Stimulated activated CD4-positive, alpha-beta T cell treated with anti-CD3 and anti-CD28 coated beads, Interleukin-2, amount 100 ng/mL, for 4 hours (primary cell): ENCODE data around the gene ARHGAP31.
"Not testable (repeated sequence)": the region's sequence is repeated elsewhere in the genome, so short reads cannot be mapped to it uniquely, and the experiment has no call there.

ENCODE experiments used
- DNase-seq: peaks from one replicate; pipeline ENCODE4 v3.0.0-alpha.2; 2020; ENCODE audit warnings: low read depth

Gene ARHGAP31

DNA sequence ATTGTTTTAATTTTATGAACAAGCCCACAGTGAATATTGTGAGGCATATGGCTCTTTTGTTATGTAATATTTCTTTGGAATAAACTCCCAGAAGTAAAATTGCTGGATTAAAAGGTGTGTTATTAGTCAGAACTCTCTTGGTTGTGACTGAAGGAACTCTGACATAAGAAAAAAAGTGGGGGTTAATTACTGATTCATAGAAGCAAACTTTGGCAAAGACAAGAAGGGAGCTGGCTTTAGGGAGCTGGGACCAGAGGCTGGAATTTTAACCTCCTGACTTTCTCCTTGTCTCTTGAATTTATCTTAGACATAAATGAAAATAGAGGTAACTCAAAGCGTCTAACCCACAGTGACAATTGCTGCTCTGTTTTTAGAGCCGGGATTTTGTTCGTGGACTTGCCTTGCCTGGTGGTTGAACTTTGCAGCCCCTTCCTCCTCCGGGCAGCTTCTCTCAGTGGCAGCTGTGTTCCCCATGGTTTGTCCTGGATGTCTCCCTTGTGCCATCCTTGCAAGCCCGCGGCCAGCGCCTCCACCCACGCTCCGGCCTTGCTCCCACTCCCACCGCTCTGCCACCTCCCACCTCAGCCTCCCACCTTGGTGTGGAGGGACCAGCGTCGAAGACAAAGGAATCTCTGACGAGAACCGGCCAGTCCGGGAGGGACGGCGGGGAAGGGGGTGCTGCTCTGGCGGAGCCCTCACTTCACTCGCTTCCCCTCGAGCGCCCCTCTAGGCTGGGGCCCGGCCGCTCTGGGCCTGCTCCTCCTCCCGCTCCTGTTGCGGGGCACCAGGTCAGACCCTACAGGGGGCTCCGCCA, 28.0 kb downstream of the ARHGAP31 start:
- DNase-seq: no peak

DNA sequence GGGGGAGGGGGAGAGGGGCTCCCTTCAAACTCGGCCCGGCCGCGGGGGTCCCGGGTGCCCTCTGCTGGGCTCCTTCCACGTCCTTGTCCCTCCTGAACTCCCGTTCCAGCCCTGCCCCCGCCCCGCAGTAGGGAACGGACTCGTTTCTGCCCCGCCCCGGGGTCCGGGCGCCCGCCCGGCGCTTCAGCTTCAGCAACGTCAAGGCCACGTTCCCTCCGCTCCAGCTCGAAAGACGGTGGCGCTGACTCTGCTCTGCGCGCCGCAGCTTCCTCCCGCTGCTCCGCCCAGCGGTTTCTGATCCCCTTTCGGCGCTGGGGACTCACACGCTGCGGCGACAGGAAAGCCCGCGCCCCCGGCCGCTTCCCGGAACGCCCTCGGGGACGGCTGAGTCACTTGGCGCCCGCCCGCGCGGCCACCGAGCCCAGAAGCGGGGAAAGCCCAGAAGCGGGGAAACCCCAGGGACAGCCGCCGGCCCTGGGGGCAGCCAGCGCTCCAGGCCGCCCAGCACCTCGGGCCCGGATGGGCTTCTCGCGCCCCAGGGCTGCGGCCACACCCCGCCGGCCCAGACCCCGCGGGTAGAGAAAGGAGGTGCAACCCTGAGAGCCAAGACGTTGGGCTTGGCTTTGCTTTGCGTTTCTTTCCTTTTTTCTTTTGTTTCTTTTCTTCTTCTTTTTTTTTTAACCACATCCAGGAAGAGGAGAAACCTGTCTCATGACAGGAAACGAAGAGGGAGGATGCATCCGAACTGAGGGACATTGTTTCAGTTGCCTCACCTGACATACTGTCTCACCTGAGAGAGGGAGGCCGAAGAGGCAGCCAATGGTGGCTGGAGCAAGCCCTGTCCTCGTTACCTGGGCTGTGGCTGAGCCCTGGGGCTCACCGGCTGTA, 28.9 kb downstream of the ARHGAP31 start:
- peak; percentile 97 for DNase-seq

DNA sequence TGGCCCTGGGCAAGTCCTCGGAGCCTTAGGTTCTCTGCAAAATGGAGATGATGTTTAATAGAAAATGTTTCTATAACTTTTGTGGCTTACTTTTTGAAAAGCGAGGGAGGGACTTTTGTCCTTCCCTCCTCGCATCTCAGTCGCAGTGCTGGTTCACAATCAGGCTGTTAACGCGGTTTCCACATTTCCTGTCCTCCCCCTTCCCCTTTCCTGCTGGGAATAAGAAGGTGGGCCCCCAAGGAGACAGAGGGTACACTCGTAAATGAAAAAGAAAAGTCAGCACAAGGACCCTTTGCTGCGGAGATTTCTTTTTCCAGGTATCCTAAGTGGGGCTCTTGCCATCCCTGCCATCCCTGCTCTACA, 29.5 kb downstream of the ARHGAP31 start:
- no peak for DNase-seq

DNA sequence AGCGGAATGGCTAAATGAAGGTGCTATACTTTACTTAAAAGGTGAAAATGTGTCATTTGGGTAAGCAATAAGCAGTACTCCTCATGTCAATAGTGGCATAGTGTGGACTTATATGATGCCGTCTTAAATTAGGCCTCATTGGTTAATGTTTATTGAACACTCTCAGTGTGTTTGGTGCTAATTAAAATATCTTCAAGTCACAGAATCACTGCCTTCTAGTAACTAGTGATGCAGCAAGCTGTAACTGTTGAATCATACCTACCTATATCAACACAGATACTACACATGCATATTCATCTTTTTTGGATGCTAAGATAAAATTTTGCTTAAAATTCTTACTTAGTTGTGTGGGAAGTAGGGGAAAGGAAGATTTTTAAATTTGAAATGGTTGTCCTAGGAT, 30.7 kb downstream of the ARHGAP31 start:
- DNase-seq: no peak

DNA sequence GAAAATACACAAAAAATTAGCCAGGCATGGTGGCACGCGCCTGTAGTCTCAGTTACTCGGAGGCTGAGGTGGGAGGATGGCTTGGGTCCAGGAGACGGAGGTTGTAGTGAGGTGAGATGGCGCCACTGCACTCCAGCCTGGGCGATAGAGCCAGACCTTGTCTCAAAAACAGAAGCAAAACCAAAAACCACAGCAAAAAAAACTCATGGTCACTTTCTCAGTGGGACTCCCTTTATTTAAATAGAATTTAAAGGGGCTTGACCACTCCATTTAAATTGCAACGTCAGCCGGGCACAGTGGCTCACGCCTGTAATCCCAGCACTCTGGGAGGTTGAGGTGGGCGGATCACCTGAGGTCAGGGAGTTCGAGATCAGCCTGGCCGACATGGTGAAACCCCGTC, 32.8 kb downstream of the ARHGAP31 start:
- no peak for DNase-seq

DNA sequence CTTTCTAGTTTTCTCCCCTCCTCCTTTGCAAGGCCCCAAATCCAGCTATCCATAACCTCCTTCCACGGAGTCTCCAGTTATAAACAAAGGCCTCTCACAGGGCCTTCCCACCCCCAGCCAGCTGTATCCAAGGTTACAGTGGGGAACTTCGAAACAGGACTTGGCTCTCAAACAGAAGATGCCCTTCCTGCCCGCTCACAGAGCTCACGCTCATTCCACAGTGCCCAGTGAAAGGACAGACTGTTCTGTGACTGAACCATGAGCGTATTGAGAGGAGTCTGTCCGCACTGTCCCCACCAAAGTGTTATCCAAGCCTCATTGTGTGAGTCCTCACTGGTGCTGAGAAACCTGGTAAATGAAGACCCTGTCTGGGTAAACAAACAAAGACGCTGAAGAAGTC, 35.4 kb downstream of the ARHGAP31 start:
- DNase-seq: no peak

DNA sequence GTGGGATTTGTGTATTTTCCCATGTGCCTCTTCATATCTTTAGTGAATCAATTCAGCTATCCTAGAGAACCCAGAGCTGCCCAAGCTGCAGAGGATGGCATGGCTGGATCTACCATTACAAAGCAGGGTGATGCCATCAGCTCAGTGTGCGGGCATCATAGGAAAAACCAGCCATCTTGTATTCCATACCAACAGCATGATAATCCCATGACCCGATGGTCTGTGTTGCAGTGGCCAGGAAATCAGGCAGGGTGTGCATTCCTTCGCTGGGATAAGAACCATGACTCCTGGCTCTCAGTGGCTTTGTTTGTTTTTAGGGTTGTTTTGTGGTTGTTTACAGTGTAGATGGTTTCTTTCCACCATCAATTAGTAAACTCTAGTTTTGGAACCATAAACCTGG, 36.0 kb downstream of the ARHGAP31 start:
- no peak for DNase-seq

DNA sequence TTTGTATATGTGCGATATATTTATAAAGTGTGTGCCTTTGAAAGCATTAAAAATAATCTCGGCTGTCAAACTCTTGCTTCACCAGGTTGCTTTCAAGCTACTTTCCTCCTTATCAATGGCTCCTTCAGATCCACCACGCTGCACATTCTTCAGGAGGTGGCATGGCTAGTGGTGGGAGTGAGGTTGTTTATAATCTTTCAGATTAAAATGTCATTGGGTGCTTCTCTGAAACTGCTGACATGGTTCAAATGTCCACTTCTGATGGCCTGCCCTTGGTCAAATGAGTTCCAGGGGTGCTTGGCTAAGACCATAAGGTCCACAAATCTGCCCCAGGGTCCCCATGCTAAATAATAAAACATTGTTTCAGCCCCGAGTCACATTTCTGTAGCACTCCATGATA, 36.7 kb downstream of the ARHGAP31 start:
- no peak for DNase-seq

DNA sequence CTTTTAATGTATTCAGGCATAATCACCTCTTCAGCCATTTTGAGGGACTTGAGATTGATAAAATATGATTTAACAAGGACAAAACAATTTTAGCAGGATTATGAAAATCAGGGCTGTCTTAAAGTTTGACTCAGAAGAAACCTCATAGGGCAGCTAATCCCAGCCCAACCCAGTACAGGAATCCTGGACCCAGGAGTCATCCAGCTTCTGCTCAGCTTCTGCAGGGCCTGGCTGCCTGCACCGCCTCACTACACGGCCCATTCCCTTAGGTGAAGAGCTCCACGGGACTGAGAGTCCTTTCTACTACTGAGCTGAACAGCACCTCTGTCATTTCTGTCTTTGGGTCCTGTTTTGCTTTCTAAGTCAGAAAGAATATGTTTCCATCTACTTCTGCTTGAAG, 37.5 kb downstream of the ARHGAP31 start:
- no peak for DNase-seq

DNA sequence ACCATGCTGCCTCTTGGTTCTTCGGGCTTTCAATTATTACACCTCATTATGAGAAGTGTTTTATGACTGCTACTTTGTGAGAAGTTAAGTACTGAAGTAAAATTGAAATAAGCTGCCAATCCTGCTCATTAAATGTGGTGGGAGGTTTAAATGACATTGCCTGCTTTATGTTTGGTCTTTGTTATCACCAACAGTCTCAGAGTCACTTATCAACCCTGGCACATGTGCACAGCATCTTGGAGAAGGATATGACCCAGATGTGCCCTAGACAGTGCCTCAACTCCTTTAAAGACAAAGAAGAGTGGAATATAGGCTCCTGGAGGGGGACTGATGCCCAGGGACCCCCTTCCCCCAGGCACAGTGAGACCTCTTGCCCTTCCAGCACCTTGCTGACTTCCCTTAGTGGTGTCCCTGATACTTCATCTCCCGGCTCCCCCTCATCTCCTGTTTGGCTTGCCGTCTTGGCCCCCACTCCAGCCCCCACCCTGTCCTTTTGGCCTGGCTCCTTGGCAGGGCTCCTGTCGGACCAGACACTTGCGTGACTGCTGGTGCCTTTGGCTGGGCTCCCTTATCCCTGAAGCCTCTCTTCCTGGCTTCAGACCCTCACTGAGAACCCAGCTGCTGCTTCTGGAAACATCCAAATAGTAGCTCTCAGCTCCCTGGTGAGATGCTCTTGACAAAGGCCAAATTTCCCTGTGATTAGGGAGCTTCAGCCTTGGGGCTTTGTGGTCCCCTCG, 39.8 kb downstream of the ARHGAP31 start:
- DNase-seq: no peak

DNA sequence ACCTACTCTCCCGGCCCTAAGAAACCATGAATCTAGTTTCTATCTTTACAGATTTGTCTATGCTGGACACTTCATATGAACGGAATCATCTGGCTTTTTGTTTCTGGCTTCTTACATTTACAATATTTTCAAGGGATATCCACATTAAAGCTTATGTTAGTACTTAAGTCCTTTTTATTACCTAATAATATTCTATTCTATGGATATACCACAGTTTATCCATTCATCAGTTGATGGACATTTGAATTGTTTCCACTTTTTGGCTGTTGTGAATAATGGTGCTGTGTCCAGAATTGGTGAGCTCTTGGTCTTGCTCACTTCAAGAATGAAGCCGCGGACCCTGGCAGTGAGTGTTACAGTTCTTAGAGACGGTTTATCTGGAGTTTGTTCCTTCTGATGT, 42.6 kb downstream of the ARHGAP31 start:
- no peak for DNase-seq

DNA sequence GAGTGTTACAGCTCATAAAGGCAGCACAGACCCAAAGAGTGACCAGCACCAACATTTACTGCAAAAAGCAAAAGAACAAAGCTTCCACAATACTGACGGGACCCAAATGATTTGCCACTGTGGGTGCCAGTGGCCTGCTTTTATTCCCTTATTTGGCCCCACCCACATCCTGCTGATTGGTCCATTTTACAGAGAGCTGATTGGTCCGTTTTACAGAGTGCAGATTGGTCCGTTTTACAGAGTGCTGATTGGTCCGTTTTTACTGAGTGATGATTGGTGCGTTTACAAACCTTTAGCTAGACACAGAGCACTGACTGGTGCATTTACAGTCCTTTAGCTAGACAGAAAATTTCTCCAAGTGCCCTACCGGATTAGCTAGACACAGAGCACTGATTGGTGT, 43.2 kb downstream of the ARHGAP31 start:
- DNase-seq: not testable (repeated sequence)

DNA sequence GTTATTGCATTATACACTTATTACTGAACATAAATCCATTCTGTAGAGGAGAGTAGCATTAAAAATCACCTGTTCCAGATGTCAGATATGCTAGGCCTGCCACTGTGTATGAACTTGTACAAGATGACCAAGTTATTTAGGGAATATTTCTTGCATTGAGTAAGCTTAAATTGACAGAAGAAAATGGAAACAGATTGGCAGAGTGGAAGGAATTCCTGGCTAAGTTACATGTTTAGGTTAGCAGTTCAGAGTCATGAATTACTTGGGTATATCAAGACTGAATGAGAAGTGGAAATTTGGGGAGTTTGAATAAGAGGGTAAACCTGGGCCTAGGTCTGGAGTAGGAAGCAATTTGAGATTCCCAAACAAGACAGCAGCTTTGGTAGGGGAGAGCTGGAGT, 44.6 kb downstream of the ARHGAP31 start:
- DNase-seq: no peak

DNA sequence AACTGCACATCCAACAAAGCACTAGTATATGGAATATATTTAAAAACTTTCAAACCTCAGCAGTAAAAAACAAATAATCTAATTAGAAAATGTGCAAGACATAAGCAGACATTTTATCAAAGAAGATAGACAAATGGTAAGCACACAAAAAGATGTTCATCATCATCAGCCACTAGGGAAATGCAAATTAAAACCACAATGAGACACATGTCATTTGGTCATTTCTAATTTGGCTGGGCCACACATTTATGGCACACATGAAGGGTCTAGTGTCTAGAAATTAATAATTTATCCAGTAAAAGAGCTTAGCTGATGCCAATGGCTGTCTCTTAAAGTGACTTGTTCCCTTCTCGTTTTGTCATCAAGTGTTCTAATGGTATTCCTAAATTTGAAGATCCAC, 45.8 kb downstream of the ARHGAP31 start:
- no peak for DNase-seq

DNA sequence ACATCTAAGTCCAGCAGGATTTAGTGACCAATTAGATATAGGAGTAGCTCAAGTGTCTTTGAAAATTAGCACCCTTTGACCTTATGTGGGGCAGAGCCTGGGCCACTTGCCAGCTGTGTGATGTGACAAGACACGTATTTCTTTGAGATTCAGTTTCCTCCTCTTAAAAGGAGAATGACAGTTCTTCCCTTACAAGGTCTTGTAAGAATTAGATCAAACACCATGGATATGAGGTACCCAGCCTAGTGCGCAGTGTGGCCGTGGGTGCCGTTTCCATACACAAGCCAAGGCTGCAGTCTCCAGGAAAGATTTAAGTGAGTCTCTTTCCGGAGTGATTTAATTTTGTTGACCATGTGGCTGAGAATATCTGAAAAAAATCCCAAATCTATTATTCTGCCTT, 46.3 kb downstream of the ARHGAP31 start:
- no peak for DNase-seq

DNA sequence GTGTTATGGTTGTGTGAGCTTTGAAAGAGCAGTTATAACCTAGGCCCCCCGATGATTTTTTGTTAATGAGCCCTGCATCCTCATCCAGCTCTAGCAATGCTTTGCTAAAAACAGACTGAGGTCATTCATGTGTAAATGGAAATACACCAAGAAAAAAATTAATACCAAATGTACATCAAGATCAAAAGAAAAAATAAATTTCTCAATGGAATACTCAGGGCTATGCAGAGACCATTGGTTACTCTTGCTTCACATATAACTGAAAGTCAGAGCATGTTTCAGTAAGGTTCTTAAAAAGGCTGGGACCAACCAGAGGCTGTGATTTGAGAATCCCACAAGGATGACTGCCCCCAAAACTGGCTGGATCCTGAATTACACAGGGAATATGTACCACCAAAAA, 48.0 kb downstream of the ARHGAP31 start:
- no peak for DNase-seq

DNA sequence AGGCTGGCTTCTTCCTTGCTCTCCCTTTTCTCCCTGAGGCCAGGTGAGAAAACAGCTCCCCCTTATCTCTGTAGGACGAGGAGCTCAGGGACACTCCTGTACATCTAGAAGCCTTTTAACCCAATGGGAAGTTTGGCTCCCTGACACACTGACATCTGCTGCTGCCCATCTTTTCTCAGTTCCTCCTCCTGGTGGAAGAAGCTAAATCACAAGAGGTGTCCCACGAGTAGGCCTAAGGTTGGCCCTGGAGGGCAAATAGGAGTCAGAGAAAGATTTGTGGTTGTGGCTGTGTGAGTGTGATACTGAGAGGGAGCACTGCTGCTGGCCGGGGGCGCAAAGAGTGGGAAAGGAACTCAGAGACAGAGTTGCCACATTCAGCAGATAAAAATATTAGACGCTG, 49.5 kb downstream of the ARHGAP31 start:
- no peak for DNase-seq

DNA sequence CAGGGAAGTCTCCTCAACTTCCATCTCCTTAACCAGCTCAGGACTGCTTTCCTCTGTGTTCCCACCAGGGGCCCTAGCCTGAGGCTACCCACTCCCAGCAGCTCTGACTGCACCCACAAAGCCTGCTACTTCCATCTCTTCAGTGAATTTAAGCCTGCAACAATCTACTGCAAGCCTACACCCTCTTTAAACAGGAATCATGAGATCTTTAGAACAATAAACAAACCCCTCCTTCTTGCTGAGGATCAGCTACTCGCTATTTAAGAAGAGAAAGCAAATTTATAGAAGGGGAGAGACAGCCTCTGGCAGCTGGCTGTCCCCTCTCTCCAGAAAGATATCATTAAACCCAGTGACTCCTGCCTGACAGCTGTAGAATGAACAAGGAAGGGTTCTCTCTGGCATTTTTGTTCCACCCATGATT, 51.9 kb downstream of the ARHGAP31 start:
- no peak for DNase-seq

DNA sequence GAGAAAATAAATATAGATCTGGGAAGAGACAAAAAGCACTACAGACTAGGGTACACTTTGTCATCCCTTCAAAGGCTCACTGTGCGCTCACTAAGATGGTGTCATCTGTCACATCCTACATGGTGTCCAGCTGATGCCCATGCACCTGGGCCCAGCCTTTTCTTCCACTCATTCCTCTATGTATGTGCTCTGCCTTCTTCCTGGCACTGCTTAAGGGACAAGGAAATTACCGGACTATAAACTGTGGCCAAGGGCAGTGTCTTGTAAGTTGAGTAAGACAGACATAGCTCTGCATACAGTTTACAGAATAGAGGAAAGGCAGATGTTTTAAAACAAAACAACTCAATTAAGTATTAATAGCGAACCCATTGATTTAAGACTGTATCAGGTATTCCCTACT, 52.9 kb downstream of the ARHGAP31 start:
- no peak for DNase-seq

DNA sequence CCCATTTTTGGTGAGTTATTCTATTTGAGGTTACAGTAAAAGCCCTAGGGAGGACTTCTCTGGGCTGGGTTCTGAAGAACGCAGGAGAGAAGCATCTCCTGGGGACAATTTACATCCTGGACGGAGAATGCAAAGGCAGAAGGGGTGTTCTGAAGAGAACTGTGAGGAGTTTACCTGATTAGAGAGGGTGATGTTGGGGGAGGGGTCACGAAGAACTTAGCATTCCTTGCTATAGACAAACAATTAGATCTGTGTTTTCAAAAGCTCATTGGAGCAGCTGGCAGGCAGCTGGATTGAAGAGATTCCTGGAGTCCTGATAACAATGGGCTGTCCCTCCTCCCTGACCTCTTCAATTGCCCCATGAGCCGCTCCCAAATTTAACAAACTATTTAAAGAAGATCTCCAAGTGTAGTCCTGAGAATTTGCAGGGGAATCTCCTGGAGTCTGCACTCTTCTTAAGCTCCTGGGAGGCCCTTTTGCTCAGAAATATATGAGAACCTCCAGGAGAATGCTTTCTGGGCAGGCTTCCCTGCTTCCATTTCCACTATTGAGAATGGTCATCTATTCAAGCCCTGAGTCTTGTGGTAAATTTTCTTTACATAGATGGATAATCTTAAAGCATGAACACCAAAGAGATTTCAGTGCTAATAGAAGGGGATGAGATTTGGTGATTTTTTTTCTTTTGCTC, 55.3 kb downstream of the ARHGAP31 start:
- DNase-seq: no peak

DNA sequence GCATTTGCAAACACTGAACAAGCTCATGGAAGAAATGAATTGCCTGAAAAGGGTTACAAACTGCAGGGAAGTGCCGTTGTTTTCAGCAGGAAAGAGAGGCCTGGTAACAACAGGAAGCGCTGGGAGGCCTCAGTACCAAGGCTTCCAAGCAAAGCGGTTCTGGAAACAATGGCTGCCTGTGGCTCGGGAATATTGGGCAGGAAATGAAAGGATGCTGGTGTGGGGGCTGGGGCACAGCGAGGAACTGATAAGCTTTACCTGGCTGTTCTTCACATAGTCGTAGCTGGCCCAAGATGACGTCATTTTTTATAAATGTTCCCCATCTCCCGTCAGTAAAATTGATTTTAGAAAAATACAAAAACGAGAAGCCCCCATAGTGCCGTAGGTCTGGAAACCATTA, 55.9 kb downstream of the ARHGAP31 start:
- DNase-seq: no peak

DNA sequence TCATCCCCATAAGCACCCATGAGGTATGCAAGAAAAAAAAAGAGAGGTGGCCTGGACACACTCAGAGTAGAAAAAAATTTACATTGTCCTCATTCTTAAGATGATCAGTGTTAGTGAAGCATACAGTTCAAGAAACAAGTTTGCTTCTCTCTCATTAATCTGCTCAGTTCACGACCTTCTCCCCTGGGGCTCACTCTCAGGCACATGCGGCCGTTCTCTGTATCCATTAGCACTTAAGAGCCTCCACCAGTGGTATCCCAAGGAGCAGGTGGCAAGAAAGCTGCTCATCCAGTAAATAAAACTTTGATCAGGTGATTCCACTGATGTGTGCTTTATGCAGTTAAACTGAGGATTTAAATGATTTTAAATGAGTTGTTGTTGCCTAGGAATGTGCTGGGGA, 57.4 kb downstream of the ARHGAP31 start:
- no peak for DNase-seq
